Measurements from ENCODE around the gene MATCAP1. TPM values are rescaled to one million over a fixed set of nuclear protein-coding genes. Genes with fewer than 3 reads are reported as not detected.

Gene MATCAP1
- polyA plus RNA-seq, 1 of the 3 experiments (the other 2 are of a cell fraction): 68.5 TPM

GRCh38 chr16:67187175-67187890 lies 3.6 kb upstream of the MATCAP1 start:
- H2AFZ ChIP-seq (ENCODE audit: low read depth): no peak overlapping the region
- peaks cover 18 to 25% of the 10 kb centered on the region in 2 experiments for H3K4me1 ChIP-seq (ENCODE audit: control insufficient read depth in 1 of 2, insufficient read depth in 2 of 2, low read depth in 1 of 2, low read length in 1 of 2)
- ChIA-PET POLR2A (no interaction called here), CTCF (interaction anchor here (0.6 to 3.5 kb wide), 5 partner anchors 13 to 233 kb away, joined by 3 to 11 read pairs (median 6); partner anchors contain the start of gene CES3)
- H3K27me3 ChIP-seq (ENCODE audit: insufficient read depth): no peaks in the 10 kb centered on the region
- H3K4me2 ChIP-seq: peak overlapping the region; percentile 92
- TF ChIP-seq NRF1 (IDR thresholded peaks at IDR 0.05; ENCODE audit: low read depth, low read length) (no peak), USF1 (IDR thresholded peaks at IDR 0.05; ENCODE audit: borderline replicate concordance, low read depth) (no peak), TAF1 (IDR thresholded peaks at IDR 0.05; ENCODE audit: borderline replicate concordance, low read depth, low read length) (no peak), FOSL2 (IDR thresholded peaks at IDR 0.05; ENCODE audit: borderline replicate concordance, low read depth) (no peak), RCOR1 (IDR thresholded peaks at IDR 0.05; ENCODE audit: low read length) (no peak), PBX3 (IDR thresholded peaks at IDR 0.05) (no peak), FOXJ3 (CRISPR knock-in tag; IDR thresholded peaks at IDR 0.05) (no peak), CHD2 (IDR thresholded peaks at IDR 0.05; ENCODE audit: low read length, partially characterized antibody) (no peak), IRF3 (IDR thresholded peaks at IDR 0.05; ENCODE audit: low read depth, low read length) (no peak), NFIC (IDR thresholded peaks at IDR 0.05; ENCODE audit: borderline replicate concordance) (no peak)
- H3K79me2 ChIP-seq (ENCODE audit: insufficient read depth): peaks cover 18% of the 10 kb centered on the region
- no peaks in the 10 kb centered on the region for H3K36me3 ChIP-seq (replicated peaks in 1 of 2; ENCODE audit: control insufficient read depth in 1 of 2, insufficient read depth in 2 of 2, low read length in 1 of 2)
- no peak for DNase-seq
- WGBS (ENCODE audit: low lambda C conversion rate): 84% methylated on average over 14 of the region's 26 CpGs
- H3K9me3 ChIP-seq: no peaks in the 10 kb centered on the region
- H3F3A ChIP-seq (replicated peaks; ENCODE audit: insufficient read depth): peaks cover 22% of the 10 kb centered on the region
- H3K27ac ChIP-seq (ENCODE audit: low read depth in 2 of 2, low read length in 1 of 2): peak overlapping the region in 1 of 2 experiments; percentile 57; a peak in 2 of 4 replicates
- 0 out of 2 replicates have a peak, but pooled peaks cover 1% of the 10 kb centered on the region for H4K20me1 ChIP-seq (ENCODE audit: insufficient read depth)
- H3K4me3 ChIP-seq (ENCODE audit: low read depth in 2 of 2, low read length in 1 of 2): 0 out of 4 replicates have a peak overlapping the region, but pooled peaks of 1 of the 2 experiments have one; percentile 36
- no peak overlapping the region for H3K9ac ChIP-seq
- no peaks in the 10 kb centered on the region for H3K9me2 ChIP-seq

- H3K9me2 ChIP-seq: no peaks in the 10 kb centered on the region
- H2AFZ ChIP-seq (ENCODE audit: low read depth): no peak overlapping the region
- H4K20me1 ChIP-seq (ENCODE audit: insufficient read depth): no peaks in the 10 kb centered on the region
- peak overlapping the region; percentile 92 for H3K4me2 ChIP-seq
- H3K27me3 ChIP-seq (ENCODE audit: insufficient read depth): no peaks in the 10 kb centered on the region
- no peak for DNase-seq
- 13% methylated on average over 4 of the region's 5 CpGs for WGBS (ENCODE audit: low lambda C conversion rate)
- H3K4me3 ChIP-seq (ENCODE audit: low read depth in 2 of 2, low read length in 1 of 2): peak overlapping the region in 1 of 2 experiments; percentile 36; a peak in 2 of 4 replicates
- H3K9ac ChIP-seq: no peak overlapping the region
- ChIA-PET CTCF (interaction anchor here (1.2 to 2.3 kb wide), 3 partner anchors 168 to 232 kb away, joined by 4 to 12 read pairs (median 6); partner anchors contain the start of gene CES3), POLR2A (no interaction called here)
- H3K79me2 ChIP-seq (ENCODE audit: insufficient read depth): peaks cover 18% of the 10 kb centered on the region
- peaks cover 30% of the 10 kb centered on the region for H3F3A ChIP-seq (replicated peaks; ENCODE audit: insufficient read depth)
- no peaks in the 10 kb centered on the region for H3K9me3 ChIP-seq
- H3K36me3 ChIP-seq (replicated peaks in 1 of 2; ENCODE audit: control insufficient read depth in 1 of 2, insufficient read depth in 2 of 2, low read length in 1 of 2): no peaks in the 10 kb centered on the region
- peak overlapping the region in 1 of 2 experiments; percentile 57; a peak in 3 of 4 replicates for H3K27ac ChIP-seq (ENCODE audit: low read depth in 2 of 2, low read length in 1 of 2)
- peaks cover 21 to 25% of the 10 kb centered on the region in 2 experiments for H3K4me1 ChIP-seq (ENCODE audit: control insufficient read depth in 1 of 2, insufficient read depth in 2 of 2, low read depth in 1 of 2, low read length in 1 of 2)
- TF ChIP-seq MXI1 (IDR thresholded peaks at IDR 0.05; ENCODE audit: low read depth, low read length) (no peak), USF2 (IDR thresholded peaks at IDR 0.05; ENCODE audit: borderline replicate concordance, low read depth, low read length) (no peak), POLR2AphosphoS5 (IDR thresholded peaks at IDR 0.05; ENCODE audit: low read depth, low read length) (no peak), USF1 (IDR thresholded peaks at IDR 0.05; ENCODE audit: borderline replicate concordance, low read depth) (no peak), TAF1 (IDR thresholded peaks at IDR 0.05; ENCODE audit: borderline replicate concordance, low read depth, low read length) (no peak), TEAD4 (IDR thresholded peaks at IDR 0.05; ENCODE audit: borderline replicate concordance, insufficient read depth) (no peak), FOSL2 (IDR thresholded peaks at IDR 0.05; ENCODE audit: borderline replicate concordance, low read depth) (peak; percentile 62; the same call in 1 of the 2 replicates), RXRA (IDR thresholded peaks at IDR 0.05; ENCODE audit: borderline replicate concordance, low read depth) (no peak), EZH2phosphoT487 (IDR thresholded peaks at IDR 0.05; ENCODE audit: borderline replicate concordance, low read depth) (no peak), SIN3A (IDR thresholded peaks at IDR 0.05; ENCODE audit: borderline replicate concordance, low read depth, low read length) (peak; percentile 65; the same call in 1 of the 2 replicates), EP300 (IDR thresholded peaks at IDR 0.05; ENCODE audit: borderline replicate concordance in 1 of 2, low read depth in 1 of 2, low read length in 1 of 2) (no peak), IRF3 (IDR thresholded peaks at IDR 0.05; ENCODE audit: low read depth, low read length) (no peak)
Measured at GRCh38 chr16:67186550-67186950, 2.8 kb upstream of the MATCAP1 start.

Measured in SK-N-SH (cell line).